Endodermal cell (in vitro differentiated cells): ENCODE results near the gene NAXD. TPM values are rescaled to one million over a fixed set of nuclear protein-coding genes. Genes with fewer than 3 reads are reported as not detected.

Source experiments
- DNase-seq: peaks from one replicate; pipeline ENCODE4 v3.0.0-alpha.2; 2017
- H3K27ac ChIP-seq: 2 replicates; pipeline ENCODE4 v1.5.1; 2013; ENCODE audit warnings: mild to moderate bottlenecking, low read depth, low read length, moderate library complexity
- H3K27me3 ChIP-seq: 2 replicates; pipeline ENCODE4 v1.6.1; 2013; ENCODE audit warnings: mild to moderate bottlenecking, low read length, moderate library complexity; ENCODE audit not compliant: insufficient read depth, control insufficient read depth, poor library complexity, severe bottlenecking
- H3K36me3 ChIP-seq: 2 replicates; pipeline ENCODE4 v1.7.0; 2013; ENCODE audit warnings: mild to moderate bottlenecking, low read length, moderate library complexity; ENCODE audit not compliant: control insufficient read depth, insufficient read depth
- H3K4me1 ChIP-seq: one replicate; pipeline ENCODE4 v1.7.0; 2013; ENCODE audit warnings: low read length; ENCODE audit not compliant: control insufficient read depth, insufficient read depth
- H3K4me3 ChIP-seq: 2 replicates; pipeline ENCODE4 v1.5.1; 2013; ENCODE audit warnings: mild to moderate bottlenecking, low read length, moderate library complexity
- H3K9ac ChIP-seq: 2 replicates; pipeline ENCODE4 v1.6.1; 2013; ENCODE audit warnings: mild to moderate bottlenecking, low read length, moderate library complexity; ENCODE audit not compliant: poor library complexity, severe bottlenecking; ENCODE audit errors: extremely low read depth
- H3K9me3 ChIP-seq: 2 replicates; pipeline ENCODE4 v1.6.1; 2013; ENCODE audit warnings: mild to moderate bottlenecking, low read length, moderate library complexity; ENCODE audit not compliant: control insufficient read depth
- H3K27ac Mint-ChIP-seq: 2 replicates; pipeline ENCODE4 v1.8.0; 2020; ENCODE audit warnings: mixed read lengths
- H3K27me3 Mint-ChIP-seq: 2 replicates; pipeline ENCODE4 v1.8.0; 2021; ENCODE audit warnings: mild to moderate bottlenecking, mixed read lengths; ENCODE audit not compliant: insufficient read depth
- H3K36me3 Mint-ChIP-seq: 2 replicates; pipeline ENCODE4 v1.8.0; 2020; ENCODE audit warnings: low read depth, mixed read lengths
- H3K4me1 Mint-ChIP-seq: 2 replicates; pipeline ENCODE4 v1.8.0; 2020; ENCODE audit warnings: mixed read lengths
- H3K4me3 Mint-ChIP-seq: 2 replicates; pipeline ENCODE4 v1.8.0; 2020; ENCODE audit warnings: mild to moderate bottlenecking, moderate library complexity, mixed read lengths
- H3K9me3 Mint-ChIP-seq: 2 replicates; pipeline ENCODE4 v1.8.0; 2020; ENCODE audit warnings: mild to moderate bottlenecking, mixed read lengths
- CTCF ChIP-seq: fragments of 200-600 bp; sonication (generic); conservative IDR thresholded peaks from 2 replicates; pipeline ENCODE4 v1.5.0; 2021; ENCODE audit warnings: antibody characterized with exemption, mild to moderate bottlenecking
- WGBS, 2 experiments: methylation state at CpG; one replicate each; pipeline versions ENCODE4 v1.1.5 to v1.1.7; 2013; ENCODE audit warnings: missing lambda C conversion rate in 2 of 2, mixed read lengths in 1 of 2; ENCODE audit not compliant: insufficient coverage in 1 of 2, insufficient read length in 1 of 2; 5-methylcytosine and 5-hydroxymethylcytosine counted together
- total RNA-seq, 2 donors: library from RNA; stranded (reverse); fragmentation: NEBNext Ultra II Directional in 1 of 2; extraction: Animal tissue kit (Norgen Biotek cat#: 25700) in 1 of 2; gene quantifications; 2 replicates in 1 of 2; 3 replicates in 1 of 2; pipeline ENCODE4 v1.2.1, GENCODE V29; 2021

Gene NAXD
- total RNA-seq, 2 donors from 2014 or later = 31.3 to 33.4 TPM

GRCh38 chr13:110676595-110677587 is 61.5 kb downstream of the NAXD start:
- Histone ChIP-seq H3K4me1 (no peaks in the 10 kb centered on the region), H3K27ac (no peak overlapping the region), H3K36me3 (peaks cover 43% of the 10 kb centered on the region), H3K4me3 (no peak overlapping the region), H3K27me3 (no peaks in the 10 kb centered on the region), H3K9ac (no peak overlapping the region), H3K9me3 (no peaks in the 10 kb centered on the region)
- Mint-ChIP-seq H3K4me3 (no peak overlapping the region), H3K27me3 (no peaks in the 10 kb centered on the region), H3K27ac (no peak overlapping the region), H3K4me1 (no peaks in the 10 kb centered on the region), H3K9me3 (peaks cover 24% of the 10 kb centered on the region), H3K36me3 (peaks cover 70% of the 10 kb centered on the region)
- no peak for TF ChIP-seq CTCF
- 96 to 98% methylated on average over 9 to 26 of the region's 28 CpGs for WGBS, 2 experiments
- no peak for DNase-seq

GRCh38 chr13:110677731-110678545 is 62.6 kb downstream of the NAXD start:
- 94 to 99% methylated on average over 17 to 28 of the region's 28 CpGs for WGBS, 2 experiments
- no peaks in the 10 kb centered on the region for H3K27me3 Mint-ChIP-seq
- H3K27me3 ChIP-seq = no peaks in the 10 kb centered on the region
- no peak overlapping the region for H3K27ac Mint-ChIP-seq
- H3K4me1 Mint-ChIP-seq = no peaks in the 10 kb centered on the region
- H3K9me3 Mint-ChIP-seq = peaks cover 17% of the 10 kb centered on the region
- H3K36me3 Mint-ChIP-seq = peaks cover 68% of the 10 kb centered on the region
- no peak for TF ChIP-seq CTCF
- no peak overlapping the region for H3K9ac ChIP-seq
- no peak overlapping the region for H3K4me3 Mint-ChIP-seq
- no peak overlapping the region for H3K27ac ChIP-seq
- H3K4me1 ChIP-seq = no peaks in the 10 kb centered on the region
- H3K36me3 ChIP-seq = peaks cover 53% of the 10 kb centered on the region
- H3K4me3 ChIP-seq = no peak overlapping the region
- H3K9me3 ChIP-seq = no peaks in the 10 kb centered on the region
- DNase-seq = no peak

GRCh38 chr13:110680852-110681251 is 65.5 kb downstream of the NAXD start:
- no peaks in the 10 kb centered on the region for H3K4me1 Mint-ChIP-seq
- H3K36me3 Mint-ChIP-seq = peaks cover 66% of the 10 kb centered on the region
- Histone ChIP-seq H3K4me3 (no peak overlapping the region), H3K4me1 (no peaks in the 10 kb centered on the region), H3K9me3 (no peaks in the 10 kb centered on the region), H3K27me3 (no peaks in the 10 kb centered on the region), H3K27ac (no peak overlapping the region), H3K9ac (no peak overlapping the region), H3K36me3 (peaks cover 70% of the 10 kb centered on the region)
- 90 to 100% methylated on average over 1 to 7 of the region's 7 CpGs for WGBS, 2 experiments
- H3K9me3 Mint-ChIP-seq = peaks cover 3% of the 10 kb centered on the region
- no peak overlapping the region for H3K4me3 Mint-ChIP-seq
- peak; percentile 74 for TF ChIP-seq CTCF
- H3K27me3 Mint-ChIP-seq = no peaks in the 10 kb centered on the region
- H3K27ac Mint-ChIP-seq = no peak overlapping the region
- peak; percentile 81 for DNase-seq
